ENCODE results near the gene MYO1F.

The MYO1F gene

DNA sequence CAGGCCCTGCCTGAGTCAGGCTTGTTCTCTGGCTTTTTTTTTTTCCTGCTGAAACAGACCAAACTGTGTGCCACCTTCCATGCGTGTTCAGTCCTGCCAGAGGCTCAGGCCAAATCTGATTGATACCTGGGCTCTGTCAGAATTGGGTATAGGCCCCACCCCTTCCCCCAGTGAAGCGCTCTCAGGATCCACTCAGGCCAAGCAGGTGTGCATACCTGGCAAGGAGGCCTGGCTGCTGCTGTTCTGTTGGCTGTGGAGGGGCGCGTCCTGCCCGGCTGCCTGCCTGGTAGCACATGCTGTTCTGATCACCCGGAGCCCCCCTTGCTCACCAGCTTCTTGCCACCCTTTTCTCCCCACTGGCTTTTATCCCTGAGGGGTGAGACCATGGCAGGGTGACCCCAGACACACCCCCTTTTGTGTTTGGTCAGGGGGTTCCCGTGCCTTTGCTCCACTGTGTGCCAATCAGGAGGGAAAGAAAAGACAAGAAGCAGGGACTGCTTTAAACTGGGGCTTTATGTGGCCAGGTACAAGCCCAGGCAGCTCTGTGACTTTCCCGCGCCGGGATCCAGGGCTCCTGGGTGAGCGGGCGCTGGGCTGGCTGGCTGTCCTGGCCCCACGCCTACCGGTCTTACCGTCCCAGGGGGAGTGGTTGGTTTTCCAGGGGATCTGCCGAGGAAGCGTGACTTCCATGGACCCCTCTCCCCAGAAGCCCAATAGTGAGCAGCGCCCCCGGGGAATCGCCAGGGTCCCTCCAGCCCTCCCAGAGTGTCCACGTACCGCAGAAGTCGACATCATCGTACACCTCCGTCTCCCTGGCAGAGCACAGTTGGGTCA, 87.5 kb downstream of the MYO1F start:
- no peak for DNase-seq

DNA sequence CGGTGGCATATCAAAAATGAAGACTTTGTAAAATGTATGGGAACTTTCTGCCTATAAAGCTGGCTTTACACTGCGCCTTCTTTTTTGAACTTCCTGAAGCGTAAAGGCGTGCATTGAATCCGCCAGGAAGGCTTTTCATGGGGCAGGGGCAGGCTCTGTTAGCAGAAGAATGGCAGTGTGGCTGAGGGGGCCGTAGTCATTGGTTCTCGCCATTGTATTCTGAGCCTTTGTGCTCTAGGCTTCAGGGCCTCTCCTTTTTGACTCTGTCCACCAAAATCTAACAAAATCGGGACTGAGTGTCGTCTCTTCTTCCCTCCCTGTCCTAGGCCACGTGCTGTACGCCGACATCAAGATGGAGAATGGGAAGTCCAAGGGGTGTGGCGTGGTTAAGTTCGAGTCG, 88.9 kb downstream of the MYO1F start:
- DNase-seq: no peak

DNA sequence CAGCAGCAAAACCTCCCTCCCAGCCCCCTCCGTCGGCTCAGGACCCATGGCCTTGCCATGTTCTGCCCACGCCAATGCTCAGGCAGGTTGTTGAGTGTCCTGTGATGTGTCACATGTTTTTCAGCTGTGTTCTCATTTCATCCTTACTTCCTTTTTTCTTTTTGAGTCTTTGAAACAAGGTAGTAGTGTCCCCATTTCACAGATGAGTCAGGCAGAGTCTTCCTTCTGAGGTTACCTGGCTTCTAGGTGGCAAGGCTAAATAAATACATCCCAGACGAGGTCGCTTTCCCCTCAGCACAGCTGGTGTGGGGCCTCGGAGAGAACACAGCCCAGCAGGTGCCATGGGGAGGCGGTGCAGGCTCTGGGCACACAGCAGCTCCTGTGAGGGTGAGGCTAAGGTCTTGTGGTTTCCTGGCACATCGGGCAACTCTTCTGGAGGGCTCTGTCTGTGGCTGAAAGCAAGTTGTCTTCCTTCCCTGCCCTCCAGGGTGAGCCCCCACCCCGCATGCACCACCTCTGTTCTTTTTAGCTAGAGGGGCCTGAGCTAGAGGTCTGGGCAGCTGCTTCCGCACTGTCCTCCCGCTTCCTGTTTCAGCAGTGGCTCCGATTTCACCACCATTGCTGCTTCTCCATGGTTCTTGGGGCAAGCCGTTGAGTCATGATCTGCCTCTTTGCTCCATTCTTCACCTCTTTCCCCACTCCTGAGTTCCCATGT, 89.9 kb downstream of the MYO1F start:
- DNase-seq: peak; percentile 69

- no peak for DNase-seq
These were observed 90.5 kb downstream of the MYO1F start for GRCh38 chr19:8486661-8487136.

DNA sequence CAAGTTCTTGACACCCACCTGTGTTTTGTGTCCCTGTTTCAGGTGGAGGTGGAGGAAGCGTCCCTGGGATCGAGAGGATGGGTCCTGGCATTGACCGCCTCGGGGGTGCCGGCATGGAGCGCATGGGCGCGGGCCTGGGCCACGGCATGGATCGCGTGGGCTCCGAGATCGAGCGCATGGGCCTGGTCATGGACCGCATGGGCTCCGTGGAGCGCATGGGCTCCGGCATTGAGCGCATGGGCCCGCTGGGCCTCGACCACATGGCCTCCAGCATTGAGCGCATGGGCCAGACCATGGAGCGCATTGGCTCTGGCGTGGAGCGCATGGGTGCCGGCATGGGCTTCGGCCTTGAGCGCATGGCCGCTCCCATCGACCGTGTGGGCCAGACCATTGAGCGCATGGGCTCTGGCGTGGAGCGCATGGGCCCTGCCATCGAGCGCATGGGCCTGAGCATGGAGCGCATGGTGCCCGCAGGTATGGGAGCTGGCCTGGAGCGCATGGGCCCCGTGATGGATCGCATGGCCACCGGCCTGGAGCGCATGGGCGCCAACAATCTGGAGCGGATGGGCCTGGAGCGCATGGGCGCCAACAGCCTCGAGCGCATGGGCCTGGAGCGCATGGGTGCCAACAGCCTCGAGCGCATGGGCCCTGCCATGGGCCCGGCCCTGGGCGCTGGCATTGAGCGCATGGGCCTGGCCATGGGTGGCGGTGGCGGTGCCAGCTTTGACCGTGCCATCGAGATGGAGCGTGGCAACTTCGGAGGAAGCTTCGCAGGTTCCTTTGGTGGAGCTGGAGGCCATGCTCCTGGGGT, 91.5 kb downstream of the MYO1F start:
- no peak for DNase-seq

- peak; percentile 16 for DNase-seq
These were observed 92.8 kb downstream of the MYO1F start for GRCh38 chr19:8484331-8484894.

- DNase-seq: no peak
These were observed 94.1 kb downstream of the MYO1F start for GRCh38 chr19:8483165-8483564.

DNA sequence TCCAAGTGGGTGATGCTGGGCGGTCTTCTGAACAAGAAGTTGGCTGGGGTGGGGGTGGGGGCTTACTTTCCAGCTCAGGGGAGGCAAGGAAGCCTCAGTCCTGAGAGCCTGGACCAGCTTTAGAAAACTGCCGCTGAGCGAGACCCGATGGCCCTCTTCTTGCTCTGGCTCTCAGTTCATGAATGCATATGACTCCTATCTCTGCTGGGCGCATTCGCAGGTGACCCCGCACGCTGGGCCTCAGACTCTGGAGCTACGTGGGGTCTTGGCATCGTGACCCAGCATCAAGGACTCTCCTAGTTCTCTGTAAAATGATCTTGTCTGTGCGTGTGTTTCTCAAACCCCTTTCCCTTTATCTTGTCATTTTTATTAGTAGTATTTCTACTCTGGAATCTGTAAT, 94.5 kb downstream of the MYO1F start:
- no peak for DNase-seq

- DNase-seq: no peak
These were observed 95.6 kb downstream of the MYO1F start for GRCh38 chr19:8481616-8482015.

DNA sequence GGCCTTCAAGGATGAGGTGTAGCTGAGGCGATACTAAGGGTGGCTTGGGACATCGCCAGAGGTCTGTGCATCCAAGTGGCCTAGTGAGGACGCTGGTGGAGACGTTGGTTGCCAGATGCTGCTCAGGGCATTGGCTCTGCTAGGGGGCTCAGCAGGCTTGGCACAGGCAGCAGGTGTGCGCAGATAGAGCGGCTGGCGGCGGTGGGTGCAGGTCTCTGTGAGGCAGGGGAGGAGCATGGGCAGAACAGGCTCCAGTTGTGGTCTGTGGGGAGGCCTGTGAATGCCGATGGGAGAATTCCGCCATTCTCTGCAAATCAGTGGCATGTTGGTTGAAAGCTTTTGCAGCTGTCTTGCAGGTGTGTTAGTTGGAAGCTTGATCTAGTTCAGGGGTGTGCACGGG, 96.0 kb downstream of the MYO1F start:
- DNase-seq: no peak

DNA sequence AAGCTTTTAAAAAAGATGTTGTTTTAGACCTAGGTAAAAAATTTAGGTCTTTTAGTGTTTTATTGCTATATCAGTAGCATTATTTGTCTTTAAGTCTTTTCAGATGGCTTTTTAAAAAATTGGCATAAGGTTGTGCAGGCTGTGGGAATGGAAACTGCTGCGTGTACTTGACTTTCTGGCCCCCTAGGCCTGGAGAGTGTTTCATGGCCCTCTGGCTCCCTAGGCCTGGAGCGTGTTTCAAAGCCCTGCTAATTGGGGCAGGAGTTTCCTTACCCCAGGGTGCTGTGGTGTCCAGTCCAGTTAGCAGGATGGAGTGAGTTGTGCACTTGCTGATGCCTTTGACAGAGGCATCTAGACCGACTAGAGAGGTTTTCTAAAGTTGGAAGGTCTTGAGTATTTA, 98.6 kb downstream of the MYO1F start:
- no peak for DNase-seq

DNA sequence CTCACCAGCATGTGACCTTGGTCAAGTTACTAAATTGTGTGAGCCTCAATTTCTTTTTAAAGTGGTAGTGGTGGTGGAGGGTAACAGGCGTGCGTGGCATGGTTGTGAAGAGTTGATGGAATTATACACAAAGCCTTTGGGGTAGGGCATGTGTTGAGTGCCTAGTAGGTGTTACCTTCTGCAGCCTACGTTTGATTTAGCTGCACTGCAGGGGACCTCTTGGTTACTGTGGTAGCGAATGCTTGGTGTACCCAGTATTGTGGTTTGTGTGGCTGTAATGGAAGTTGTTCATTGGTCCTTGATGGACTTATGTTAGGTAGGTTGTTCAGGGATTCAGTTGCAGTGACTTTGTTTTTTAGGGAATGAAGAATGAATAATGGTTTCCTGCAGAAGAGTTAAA, 99.4 kb downstream of the MYO1F start:
- DNase-seq: no peak

DNA sequence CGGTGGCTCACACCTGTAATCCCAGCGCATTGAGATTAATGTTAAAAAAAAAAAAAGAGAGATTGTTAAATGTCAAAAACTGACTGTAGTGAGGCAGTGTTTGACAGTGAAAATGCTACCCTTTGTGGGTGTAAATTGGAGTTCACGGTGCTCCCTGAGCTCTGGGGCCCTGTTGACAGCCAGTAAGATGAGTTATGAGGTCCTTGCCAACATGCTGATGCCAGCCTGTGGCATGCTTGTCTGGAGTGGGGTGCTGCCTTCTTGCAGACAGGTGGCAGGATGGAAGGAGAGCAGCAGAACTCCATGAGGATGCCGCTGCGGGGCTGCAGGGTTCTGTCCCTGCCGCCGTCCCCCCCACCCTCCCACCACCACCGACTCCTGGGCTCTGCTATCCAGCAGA, 100.7 kb downstream of the MYO1F start:
- DNase-seq: no peak

DNA sequence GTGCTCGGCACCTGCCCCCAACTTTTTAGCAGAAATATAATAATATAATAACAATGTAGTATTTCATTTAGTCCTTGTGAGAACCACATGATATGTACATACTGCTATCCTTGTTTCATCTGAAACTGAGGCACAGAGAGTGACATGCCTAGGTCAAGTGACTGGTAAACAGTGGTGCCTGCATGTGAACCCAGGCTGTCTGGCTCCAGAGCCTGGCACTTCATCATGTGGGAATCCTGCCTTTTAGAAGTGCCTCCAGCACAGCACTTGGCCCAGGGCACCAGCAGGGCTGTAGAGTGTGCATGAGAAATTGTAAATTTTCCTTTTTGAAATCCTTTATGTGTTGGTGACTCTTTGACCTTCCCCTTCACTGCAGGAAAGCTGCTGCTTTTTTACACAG, 102.2 kb downstream of the MYO1F start:
- no peak for DNase-seq

DNA sequence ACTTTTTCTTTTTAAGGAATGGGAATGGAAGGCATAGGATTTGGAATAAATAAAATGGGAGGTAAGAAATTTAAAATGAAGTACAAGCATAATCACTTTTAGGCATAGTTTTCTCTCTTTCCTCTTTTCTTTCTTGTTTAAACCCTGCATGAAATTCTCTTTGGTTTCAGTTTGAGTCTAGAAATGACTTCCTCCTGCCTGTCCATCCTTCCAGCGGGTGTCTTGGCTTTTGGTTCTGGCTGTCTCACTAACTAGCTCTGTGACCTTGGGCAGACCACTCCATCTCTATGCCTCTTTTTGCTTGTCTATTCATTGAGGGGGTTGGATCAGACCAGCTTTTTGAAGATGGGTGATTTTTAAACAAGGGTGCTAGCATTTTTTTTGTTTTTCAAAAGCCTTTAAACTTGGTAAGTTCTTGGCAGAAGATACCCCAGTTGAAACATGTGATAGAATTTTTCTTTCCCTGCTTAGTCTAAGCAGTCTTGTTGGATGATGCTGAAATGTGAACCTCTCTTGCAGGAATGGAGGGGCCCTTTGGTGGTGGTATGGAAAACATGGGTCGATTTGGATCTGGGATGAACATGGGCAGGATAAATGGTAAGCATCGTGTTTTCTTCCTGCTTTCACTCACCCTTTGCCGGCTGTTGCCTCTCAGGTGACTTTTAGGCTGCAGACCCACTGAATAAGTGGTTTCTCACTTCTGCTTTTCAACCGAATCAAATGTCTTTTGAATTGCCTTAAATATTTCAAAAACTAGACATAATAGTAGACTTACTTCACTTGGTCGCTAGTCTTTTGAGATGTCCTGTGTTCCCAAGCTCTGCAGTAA, 103.4 kb downstream of the MYO1F start:
- DNase-seq: no peak

Measured in CD4-positive, alpha-beta T cell treated with Interleukin-12 subunit alpha and Interleukin-12 subunit beta, for 1 hour (primary cell).